GM23338 (cell line): Measurements from ENCODE around the gene WNT7A. TPM values are rescaled to one million over a fixed set of nuclear protein-coding genes. Genes with fewer than 3 reads are reported as not detected.

Experiments
- ATAC-seq: fragments of 200-7000 bp; cut with Tn5 transposase; 3 replicates; pipeline ENCODE4 v1.9.1; 2020
- DNase-seq: peaks from one replicate; pipeline ENCODE4 v3.0.0-alpha.2; 2015; ENCODE audit warnings: low spot score
- H2AFZ ChIP-seq: fragments of 200-600 bp; sonication (generic); 2 replicates; pipeline ENCODE4 v1.8.0; 2016; ENCODE audit warnings: antibody characterized with exemption, mild to moderate bottlenecking, moderate library complexity
- H3F3A ChIP-seq: fragments of 200-600 bp; sonication (generic); replicated peaks from 2 replicates; pipeline ENCODE4 v1.8.0; 2017; ENCODE audit warnings: antibody characterized with exemption, mixed run types, low read depth
- H3K27ac ChIP-seq: fragments of 200-600 bp; sonication (generic); 2 replicates; pipeline ENCODE4 v1.6.1; 2016; ENCODE audit warnings: low read depth
- H3K27me3 ChIP-seq: fragments of 200-600 bp; sonication (generic); 2 replicates; pipeline ENCODE4 v1.8.0; 2016; ENCODE audit warnings: mild to moderate bottlenecking, mixed run types, moderate library complexity; ENCODE audit not compliant: insufficient read depth
- H3K36me3 ChIP-seq: fragments of 200-600 bp; sonication (generic); 2 replicates; pipeline ENCODE4 v1.8.0; 2016; ENCODE audit warnings: mild to moderate bottlenecking; ENCODE audit not compliant: insufficient read depth
- H3K4me1 ChIP-seq: fragments of 200-600 bp; sonication (generic); 2 replicates; pipeline ENCODE4 v1.8.0; 2016; ENCODE audit warnings: mild to moderate bottlenecking, moderate library complexity; ENCODE audit not compliant: insufficient read depth
- H3K4me2 ChIP-seq: fragments of 200-600 bp; sonication (generic); 2 replicates; pipeline ENCODE4 v1.7.1; 2017; ENCODE audit warnings: mixed run types
- H3K4me3 ChIP-seq: fragments of 200-600 bp; sonication (generic); 2 replicates; pipeline ENCODE4 v1.6.1; 2016; ENCODE audit warnings: mixed run types
- H3K79me2 ChIP-seq: fragments of 200-600 bp; sonication (generic); replicated peaks from 2 replicates; pipeline ENCODE4 v1.8.0; 2017; ENCODE audit warnings: mild to moderate bottlenecking; ENCODE audit not compliant: insufficient read depth
- H3K9me2 ChIP-seq: fragments of 200-600 bp; sonication (generic); 2 replicates; pipeline ENCODE4 v1.8.0; 2017; ENCODE audit not compliant: insufficient read depth
- H4K20me1 ChIP-seq: fragments of 200-600 bp; sonication (generic); replicated peaks from 2 replicates; pipeline ENCODE4 v1.8.0; 2017; ENCODE audit warnings: mild to moderate bottlenecking; ENCODE audit not compliant: insufficient read depth
- H3K27ac Mint-ChIP-seq: 2 replicates; pipeline ENCODE4 v1.8.0; 2020; ENCODE audit warnings: inconsistent platforms, mild to moderate bottlenecking, moderate library complexity, mixed read lengths
- H3K27me3 Mint-ChIP-seq: 3 replicates; pipeline ENCODE4 v1.8.0; 2022; ENCODE audit warnings: low read depth, mild to moderate bottlenecking, moderate library complexity, mixed read lengths, inconsistent platforms; ENCODE audit not compliant: insufficient read depth, poor library complexity
- H3K36me3 Mint-ChIP-seq: 3 replicates; pipeline ENCODE4 v1.8.0; 2021; ENCODE audit warnings: low read depth, mild to moderate bottlenecking, inconsistent platforms, moderate library complexity, mixed read lengths
- H3K4me1 Mint-ChIP-seq: 3 replicates; pipeline ENCODE4 v1.8.0; 2020; ENCODE audit warnings: mild to moderate bottlenecking, inconsistent platforms, mixed read lengths
- H3K4me3 Mint-ChIP-seq: 3 replicates; pipeline ENCODE4 v1.8.0; 2021; ENCODE audit warnings: moderate library complexity, mild to moderate bottlenecking, inconsistent platforms, mixed read lengths
- H3K9me3 Mint-ChIP-seq: 3 replicates; pipeline ENCODE4 v1.8.0; 2020; ENCODE audit warnings: moderate library complexity, mild to moderate bottlenecking, inconsistent platforms, mixed read lengths
- CREB1 ChIP-seq: fragments of 250-450 bp; sonication (Bioruptor Pico); IDR thresholded peaks from 2 replicates; pipeline ENCODE4 v1.5.0; 2020; ENCODE audit warnings: low read depth, mild to moderate bottlenecking, moderate library complexity
- EZH2 ChIP-seq: fragments of 200-600 bp; sonication (generic); IDR thresholded peaks from one replicate; pipeline ENCODE4 v1.8.0; 2017; ENCODE audit warnings: antibody characterized with exemption, mild to moderate bottlenecking, low read depth; ENCODE audit not compliant: unreplicated experiment
- EZH2phosphoT487 ChIP-seq: fragments of 200-600 bp; sonication (generic); IDR thresholded peaks from one replicate; pipeline ENCODE4 v1.8.1; 2018; ENCODE audit warnings: antibody characterized with exemption; ENCODE audit not compliant: unreplicated experiment
- NANOG ChIP-seq: IDR thresholded peaks from 2 replicates; pipeline ENCODE4 v1.6.1; 2016; ENCODE audit warnings: antibody characterized with exemption, borderline replicate concordance
- ZNF114 ChIP-seq: fragments of 250-450 bp; sonication (Bioruptor Pico); IDR thresholded peaks from 2 replicates; pipeline ENCODE4 v1.5.0; 2020; ENCODE audit warnings: mild to moderate bottlenecking, moderate library complexity
- polyA plus RNA-seq: library from polyadenylated mRNA; unstranded; fragments of >200 nt; fragmentation: Nextera tagmentation; extraction: Ambion mirVana; gene quantifications from 2 replicates; pipeline ENCODE4 v1.2.1, GENCODE V29; 2016
- total RNA-seq: library from RNA; depleted of rRNA; stranded (reverse); fragments of >200 nt; shearing (Covaris generic); gene quantifications from 2 replicates; pipeline ENCODE4 v1.2.3, GENCODE V29; 2014
- TF ChIP-seq, protein P1 (sequence below): fragments of 250-450 bp; sonication (Bioruptor Pico); IDR thresholded peaks from 2 replicates; pipeline ENCODE4 v1.5.0; 2020; ENCODE audit warnings: mild to moderate bottlenecking, moderate library complexity
- TF ChIP-seq, protein P2 (sequence below), 2 experiments: fragments of 200-600 bp in 1 of 2; sonication (generic) in 1 of 2; conservative IDR thresholded peaks; 2 replicates each; pipeline versions ENCODE4 v1.5.1 to v1.6.1; 2016 to 2017; ENCODE audit warnings: antibody characterized with exemption in 2 of 2, low read depth in 2 of 2, mild to moderate bottlenecking in 2 of 2, moderate library complexity in 1 of 2
- TF ChIP-seq, protein P3 (sequence below): IDR thresholded peaks from 2 replicates; pipeline ENCODE4 v1.6.1; 2016; ENCODE audit warnings: antibody characterized with exemption
- TF ChIP-seq, protein P4 (sequence below): IDR thresholded peaks from one replicate; pipeline ENCODE4 v1.6.1; 2018; ENCODE audit warnings: antibody characterized with exemption; ENCODE audit not compliant: unreplicated experiment

WNT7A gene
- total and polyA plus RNA-seq, 2 experiments from 2014 or later, result not detected

DNA sequence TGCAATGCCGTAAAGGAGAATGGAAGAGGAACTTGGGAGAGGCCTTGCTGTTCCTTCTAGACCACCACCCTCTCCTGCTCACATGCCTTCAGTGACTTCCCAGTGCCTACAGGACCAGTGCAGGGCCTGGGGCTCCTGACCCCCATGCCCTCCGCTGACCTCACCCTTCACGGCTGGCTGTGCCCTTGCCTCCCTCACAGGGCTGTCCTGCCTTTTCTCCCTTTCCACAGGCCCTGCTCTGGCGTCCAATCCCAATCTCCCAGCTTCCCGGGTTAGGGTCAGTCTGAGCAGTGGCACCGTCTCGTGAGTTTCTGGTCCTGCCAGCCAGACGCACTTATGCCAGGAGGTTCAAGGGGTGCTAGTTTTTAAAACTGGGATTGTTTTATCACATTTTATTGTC is 110.4 kb downstream of the WNT7A start:
- H4K20me1 ChIP-seq, result no peaks in the 10 kb centered on the region

More for the DNA sequence above, 110.4 kb downstream of the WNT7A start:
- H3K36me3 ChIP-seq, result no peaks in the 10 kb centered on the region
- no peaks in the 10 kb centered on the region for H3K27me3 ChIP-seq
- DNase-seq (no peak), ATAC-seq (no peak)
- H3K4me3 ChIP-seq, result no peak overlapping the region
- Mint-ChIP-seq H3K4me3 (no peak overlapping the region), H3K36me3 (no peaks in the 10 kb centered on the region), H3K4me1 (peaks cover 26% of the 10 kb centered on the region), H3K27me3 (peaks cover 6% of the 10 kb centered on the region), H3K9me3 (no peaks in the 10 kb centered on the region), H3K27ac (no peak overlapping the region)
- no peaks in the 10 kb centered on the region for H3K9me2 ChIP-seq
- no peak overlapping the region for H2AFZ ChIP-seq
- H3K4me2 ChIP-seq, result no peak overlapping the region
- no peaks in the 10 kb centered on the region for H3K79me2 ChIP-seq
- H3F3A ChIP-seq, result no peaks in the 10 kb centered on the region
- peaks cover 13% of the 10 kb centered on the region for H3K4me1 ChIP-seq
- TF ChIP-seq, protein P1, sequence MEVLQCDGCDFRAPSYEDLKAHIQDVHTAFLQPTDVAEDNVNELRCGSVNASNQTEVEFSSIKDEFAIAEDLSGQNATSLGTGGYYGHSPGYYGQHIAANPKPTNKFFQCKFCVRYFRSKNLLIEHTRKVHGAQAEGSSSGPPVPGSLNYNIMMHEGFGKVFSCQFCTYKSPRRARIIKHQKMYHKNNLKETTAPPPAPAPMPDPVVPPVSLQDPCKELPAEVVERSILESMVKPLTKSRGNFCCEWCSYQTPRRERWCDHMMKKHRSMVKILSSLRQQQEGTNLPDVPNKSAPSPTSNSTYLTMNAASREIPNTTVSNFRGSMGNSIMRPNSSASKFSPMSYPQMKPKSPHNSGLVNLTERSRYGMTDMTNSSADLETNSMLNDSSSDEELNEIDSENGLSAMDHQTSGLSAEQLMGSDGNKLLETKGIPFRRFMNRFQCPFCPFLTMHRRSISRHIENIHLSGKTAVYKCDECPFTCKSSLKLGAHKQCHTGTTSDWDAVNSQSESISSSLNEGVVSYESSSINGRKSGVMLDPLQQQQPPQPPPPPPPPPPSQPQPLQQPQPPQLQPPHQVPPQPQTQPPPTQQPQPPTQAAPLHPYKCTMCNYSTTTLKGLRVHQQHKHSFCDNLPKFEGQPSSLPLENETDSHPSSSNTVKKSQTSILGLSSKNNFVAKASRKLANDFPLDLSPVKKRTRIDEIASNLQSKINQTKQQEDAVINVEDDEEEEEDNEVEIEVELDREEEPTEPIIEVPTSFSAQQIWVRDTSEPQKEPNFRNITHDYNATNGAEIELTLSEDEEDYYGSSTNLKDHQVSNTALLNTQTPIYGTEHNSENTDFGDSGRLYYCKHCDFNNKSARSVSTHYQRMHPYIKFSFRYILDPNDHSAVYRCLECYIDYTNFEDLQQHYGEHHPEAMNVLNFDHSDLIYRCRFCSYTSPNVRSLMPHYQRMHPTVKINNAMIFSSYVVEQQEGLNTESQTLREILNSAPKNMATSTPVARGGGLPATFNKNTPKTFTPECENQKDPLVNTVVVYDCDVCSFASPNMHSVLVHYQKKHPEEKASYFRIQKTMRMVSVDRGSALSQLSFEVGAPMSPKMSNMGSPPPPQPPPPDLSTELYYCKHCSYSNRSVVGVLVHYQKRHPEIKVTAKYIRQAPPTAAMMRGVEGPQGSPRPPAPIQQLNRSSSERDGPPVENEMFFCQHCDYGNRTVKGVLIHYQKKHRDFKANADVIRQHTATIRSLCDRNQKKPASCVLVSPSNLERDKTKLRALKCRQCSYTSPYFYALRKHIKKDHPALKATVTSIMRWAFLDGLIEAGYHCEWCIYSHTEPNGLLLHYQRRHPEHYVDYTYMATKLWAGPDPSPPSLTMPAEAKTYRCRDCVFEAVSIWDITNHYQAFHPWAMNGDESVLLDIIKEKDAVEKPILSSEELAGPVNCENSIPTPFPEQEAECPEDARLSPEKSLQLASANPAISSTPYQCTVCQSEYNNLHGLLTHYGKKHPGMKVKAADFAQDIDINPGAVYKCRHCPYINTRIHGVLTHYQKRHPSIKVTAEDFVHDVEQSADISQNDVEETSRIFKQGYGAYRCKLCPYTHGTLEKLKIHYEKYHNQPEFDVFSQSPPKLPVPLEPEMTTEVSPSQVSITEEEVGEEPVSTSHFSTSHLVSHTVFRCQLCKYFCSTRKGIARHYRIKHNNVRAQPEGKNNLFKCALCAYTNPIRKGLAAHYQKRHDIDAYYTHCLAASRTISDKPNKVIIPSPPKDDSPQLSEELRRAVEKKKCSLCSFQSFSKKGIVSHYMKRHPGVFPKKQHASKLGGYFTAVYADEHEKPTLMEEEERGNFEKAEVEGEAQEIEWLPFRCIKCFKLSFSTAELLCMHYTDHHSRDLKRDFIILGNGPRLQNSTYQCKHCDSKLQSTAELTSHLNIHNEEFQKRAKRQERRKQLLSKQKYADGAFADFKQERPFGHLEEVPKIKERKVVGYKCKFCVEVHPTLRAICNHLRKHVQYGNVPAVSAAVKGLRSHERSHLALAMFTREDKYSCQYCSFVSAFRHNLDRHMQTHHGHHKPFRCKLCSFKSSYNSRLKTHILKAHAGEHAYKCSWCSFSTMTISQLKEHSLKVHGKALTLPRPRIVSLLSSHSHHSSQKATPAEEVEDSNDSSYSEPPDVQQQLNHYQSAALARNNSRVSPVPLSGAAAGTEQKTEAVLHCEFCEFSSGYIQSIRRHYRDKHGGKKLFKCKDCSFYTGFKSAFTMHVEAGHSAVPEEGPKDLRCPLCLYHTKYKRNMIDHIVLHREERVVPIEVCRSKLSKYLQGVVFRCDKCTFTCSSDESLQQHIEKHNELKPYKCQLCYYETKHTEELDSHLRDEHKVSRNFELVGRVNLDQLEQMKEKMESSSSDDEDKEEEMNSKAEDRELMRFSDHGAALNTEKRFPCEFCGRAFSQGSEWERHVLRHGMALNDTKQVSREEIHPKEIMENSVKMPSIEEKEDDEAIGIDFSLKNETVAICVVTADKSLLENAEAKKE (CRISPR knock-in tag), result no peak
- TF ChIP-seq, protein P2, sequence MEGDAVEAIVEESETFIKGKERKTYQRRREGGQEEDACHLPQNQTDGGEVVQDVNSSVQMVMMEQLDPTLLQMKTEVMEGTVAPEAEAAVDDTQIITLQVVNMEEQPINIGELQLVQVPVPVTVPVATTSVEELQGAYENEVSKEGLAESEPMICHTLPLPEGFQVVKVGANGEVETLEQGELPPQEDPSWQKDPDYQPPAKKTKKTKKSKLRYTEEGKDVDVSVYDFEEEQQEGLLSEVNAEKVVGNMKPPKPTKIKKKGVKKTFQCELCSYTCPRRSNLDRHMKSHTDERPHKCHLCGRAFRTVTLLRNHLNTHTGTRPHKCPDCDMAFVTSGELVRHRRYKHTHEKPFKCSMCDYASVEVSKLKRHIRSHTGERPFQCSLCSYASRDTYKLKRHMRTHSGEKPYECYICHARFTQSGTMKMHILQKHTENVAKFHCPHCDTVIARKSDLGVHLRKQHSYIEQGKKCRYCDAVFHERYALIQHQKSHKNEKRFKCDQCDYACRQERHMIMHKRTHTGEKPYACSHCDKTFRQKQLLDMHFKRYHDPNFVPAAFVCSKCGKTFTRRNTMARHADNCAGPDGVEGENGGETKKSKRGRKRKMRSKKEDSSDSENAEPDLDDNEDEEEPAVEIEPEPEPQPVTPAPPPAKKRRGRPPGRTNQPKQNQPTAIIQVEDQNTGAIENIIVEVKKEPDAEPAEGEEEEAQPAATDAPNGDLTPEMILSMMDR (conservative IDR thresholded peaks at IDR 0.05; ENCODE audit: low read depth in 2 of 2), result no peak
- TF ChIP-seq EZH2, result no peak
- TF ChIP-seq, protein P3, sequence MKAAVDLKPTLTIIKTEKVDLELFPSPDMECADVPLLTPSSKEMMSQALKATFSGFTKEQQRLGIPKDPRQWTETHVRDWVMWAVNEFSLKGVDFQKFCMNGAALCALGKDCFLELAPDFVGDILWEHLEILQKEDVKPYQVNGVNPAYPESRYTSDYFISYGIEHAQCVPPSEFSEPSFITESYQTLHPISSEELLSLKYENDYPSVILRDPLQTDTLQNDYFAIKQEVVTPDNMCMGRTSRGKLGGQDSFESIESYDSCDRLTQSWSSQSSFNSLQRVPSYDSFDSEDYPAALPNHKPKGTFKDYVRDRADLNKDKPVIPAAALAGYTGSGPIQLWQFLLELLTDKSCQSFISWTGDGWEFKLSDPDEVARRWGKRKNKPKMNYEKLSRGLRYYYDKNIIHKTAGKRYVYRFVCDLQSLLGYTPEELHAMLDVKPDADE, result no peak
- TF ChIP-seq EZH2phosphoT487, result no peak
- TF ChIP-seq, protein P4, sequence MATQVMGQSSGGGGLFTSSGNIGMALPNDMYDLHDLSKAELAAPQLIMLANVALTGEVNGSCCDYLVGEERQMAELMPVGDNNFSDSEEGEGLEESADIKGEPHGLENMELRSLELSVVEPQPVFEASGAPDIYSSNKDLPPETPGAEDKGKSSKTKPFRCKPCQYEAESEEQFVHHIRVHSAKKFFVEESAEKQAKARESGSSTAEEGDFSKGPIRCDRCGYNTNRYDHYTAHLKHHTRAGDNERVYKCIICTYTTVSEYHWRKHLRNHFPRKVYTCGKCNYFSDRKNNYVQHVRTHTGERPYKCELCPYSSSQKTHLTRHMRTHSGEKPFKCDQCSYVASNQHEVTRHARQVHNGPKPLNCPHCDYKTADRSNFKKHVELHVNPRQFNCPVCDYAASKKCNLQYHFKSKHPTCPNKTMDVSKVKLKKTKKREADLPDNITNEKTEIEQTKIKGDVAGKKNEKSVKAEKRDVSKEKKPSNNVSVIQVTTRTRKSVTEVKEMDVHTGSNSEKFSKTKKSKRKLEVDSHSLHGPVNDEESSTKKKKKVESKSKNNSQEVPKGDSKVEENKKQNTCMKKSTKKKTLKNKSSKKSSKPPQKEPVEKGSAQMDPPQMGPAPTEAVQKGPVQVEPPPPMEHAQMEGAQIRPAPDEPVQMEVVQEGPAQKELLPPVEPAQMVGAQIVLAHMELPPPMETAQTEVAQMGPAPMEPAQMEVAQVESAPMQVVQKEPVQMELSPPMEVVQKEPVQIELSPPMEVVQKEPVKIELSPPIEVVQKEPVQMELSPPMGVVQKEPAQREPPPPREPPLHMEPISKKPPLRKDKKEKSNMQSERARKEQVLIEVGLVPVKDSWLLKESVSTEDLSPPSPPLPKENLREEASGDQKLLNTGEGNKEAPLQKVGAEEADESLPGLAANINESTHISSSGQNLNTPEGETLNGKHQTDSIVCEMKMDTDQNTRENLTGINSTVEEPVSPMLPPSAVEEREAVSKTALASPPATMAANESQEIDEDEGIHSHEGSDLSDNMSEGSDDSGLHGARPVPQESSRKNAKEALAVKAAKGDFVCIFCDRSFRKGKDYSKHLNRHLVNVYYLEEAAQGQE, result no peak
- TF ChIP-seq CREB1 (CRISPR knock-in tag), result no peak
- TF ChIP-seq ZNF114 (CRISPR knock-in tag), result no peak
- no peak for TF ChIP-seq NANOG
- H3K27ac ChIP-seq, result no peak overlapping the region
